Esophagus squamous epithelium (tissue), 5 donors: Measurements from ENCODE around the gene SHANK3. TPM values are rescaled to one million over a fixed set of nuclear protein-coding genes. Genes with fewer than 3 reads are reported as not detected.

ENCODE experiments used
- DNase-seq: peaks from one replicate; lab custom pipeline; 2025; lab: John Stamatoyannopoulos, UW
- H3K27ac ChIP-seq, 4 donors: fragments of 200-600 bp; sonication (generic); one replicate each; pipeline ENCODE4 v1.5.1; 2016 to 2019; ENCODE audit warnings: mild to moderate bottlenecking in 1 of 4
- H3K27me3 ChIP-seq, 4 donors: fragments of 200-600 bp; sonication (generic); 1 replicate in 3 of 4; 2 replicates in 1 of 4; pipeline versions ENCODE4 v1.5.1 to v1.6.0; 2017 to 2021; ENCODE audit warnings: antibody characterized with exemption in 1 of 4
- H3K36me3 ChIP-seq, 3 donors: fragments of 200-600 bp; sonication (generic); one replicate each; pipeline ENCODE4 v1.5.1; 2016 to 2019
- H3K4me1 ChIP-seq, 3 donors: fragments of 200-600 bp; sonication (generic); one replicate each; pipeline ENCODE4 v1.5.1; 2017 to 2019
- H3K4me3 ChIP-seq, 4 donors: fragments of 200-600 bp; sonication (generic); 1 replicate in 3 of 4; 2 replicates in 1 of 4; pipeline ENCODE4 v1.5.1; 2016 to 2019; ENCODE audit warnings: mild to moderate bottlenecking in 2 of 4, moderate library complexity in 1 of 4
- H3K9me3 ChIP-seq, 3 donors: fragments of 200-600 bp; sonication (generic); one replicate each; pipeline ENCODE4 v1.5.1; 2016 to 2019
- POLR2A ChIP-seq, 4 donors: fragments of 450-650 bp; IDR thresholded peaks; one replicate each; pipeline ENCODE4 v1.6.1; 2017; ENCODE audit warnings: antibody characterized with exemption in 4 of 4, mild to moderate bottlenecking in 4 of 4, moderate library complexity in 3 of 4
- WGBS, 2 donors: methylation state at CpG; one replicate each; pipeline ENCODE4 v1.1.5; 2018; 5-methylcytosine and 5-hydroxymethylcytosine counted together
- intact Hi-C: fragments of 100-400 bp; cut with DNase I; formaldehyde crosslinking; loops from one replicate; pipeline ENCODE4 v1.15.0; 2022
- total RNA-seq, 4 donors: library from RNA; depleted of rRNA; stranded (reverse); fragments of >200 nt; gene quantifications; one replicate each; pipeline ENCODE4 v1.1.0, GENCODE V29; 2016
- TF ChIP-seq, protein P1 (sequence below), 6 experiments: fragments of 450-650 bp in 4 of 6; fragments of 200-600 bp in 2 of 6; sonication (generic) in 2 of 6; IDR thresholded peaks; one replicate each; pipeline ENCODE4 v1.5.1; 2016 to 2019; ENCODE audit warnings: antibody characterized with exemption in 6 of 6, mild to moderate bottlenecking in 4 of 6, moderate library complexity in 4 of 6
- donor health status: DM: yes; HTN: yes; CAD: no.

The SHANK3 gene
- total RNA-seq, 4 donors from 2014 or later, result 3.7 to 5.9 (median 4.5) TPM

DNA sequence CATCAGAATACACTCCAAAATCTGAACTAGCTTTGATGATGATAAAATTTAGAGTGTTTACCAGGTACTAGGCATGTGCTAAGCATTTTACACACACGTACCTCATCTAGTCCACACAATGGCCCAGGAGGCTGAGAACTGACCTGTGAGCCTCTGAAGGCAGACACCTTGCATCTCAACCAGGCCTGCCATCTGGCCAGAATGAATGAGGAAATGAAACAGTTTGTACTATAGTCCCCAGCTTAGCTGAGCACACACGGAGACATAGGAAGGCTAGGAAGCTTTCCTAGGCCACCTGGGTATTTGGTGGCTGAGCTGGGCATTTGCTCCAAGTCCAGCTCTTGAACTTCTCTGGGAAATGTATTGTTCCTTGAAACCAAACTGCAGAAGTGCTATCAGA, 6.9 kb upstream of the SHANK3 start:
- intact Hi-C loops, result no loop called here
- no peaks in the 10 kb centered on the region for H3K36me3 ChIP-seq
- WGBS, 2 donors, result 60% methylated on average over 2 of the region's 2 CpGs
- DNase-seq, result no peak
- H3K4me3 ChIP-seq, result no peak overlapping the region
- peaks cover 0 to 15% (median 0%) of the 10 kb centered on the region in 4 donors for H3K27me3 ChIP-seq
- H3K27ac ChIP-seq, result no peak overlapping the region
- TF ChIP-seq, protein P1, sequence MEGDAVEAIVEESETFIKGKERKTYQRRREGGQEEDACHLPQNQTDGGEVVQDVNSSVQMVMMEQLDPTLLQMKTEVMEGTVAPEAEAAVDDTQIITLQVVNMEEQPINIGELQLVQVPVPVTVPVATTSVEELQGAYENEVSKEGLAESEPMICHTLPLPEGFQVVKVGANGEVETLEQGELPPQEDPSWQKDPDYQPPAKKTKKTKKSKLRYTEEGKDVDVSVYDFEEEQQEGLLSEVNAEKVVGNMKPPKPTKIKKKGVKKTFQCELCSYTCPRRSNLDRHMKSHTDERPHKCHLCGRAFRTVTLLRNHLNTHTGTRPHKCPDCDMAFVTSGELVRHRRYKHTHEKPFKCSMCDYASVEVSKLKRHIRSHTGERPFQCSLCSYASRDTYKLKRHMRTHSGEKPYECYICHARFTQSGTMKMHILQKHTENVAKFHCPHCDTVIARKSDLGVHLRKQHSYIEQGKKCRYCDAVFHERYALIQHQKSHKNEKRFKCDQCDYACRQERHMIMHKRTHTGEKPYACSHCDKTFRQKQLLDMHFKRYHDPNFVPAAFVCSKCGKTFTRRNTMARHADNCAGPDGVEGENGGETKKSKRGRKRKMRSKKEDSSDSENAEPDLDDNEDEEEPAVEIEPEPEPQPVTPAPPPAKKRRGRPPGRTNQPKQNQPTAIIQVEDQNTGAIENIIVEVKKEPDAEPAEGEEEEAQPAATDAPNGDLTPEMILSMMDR (IDR thresholded peaks at IDR 0.05), result no peak
- TF ChIP-seq POLR2A (IDR thresholded peaks at IDR 0.05), result no peak
- no peaks in the 10 kb centered on the region for H3K4me1 ChIP-seq
- H3K9me3 ChIP-seq, result no peaks in the 10 kb centered on the region

DNA sequence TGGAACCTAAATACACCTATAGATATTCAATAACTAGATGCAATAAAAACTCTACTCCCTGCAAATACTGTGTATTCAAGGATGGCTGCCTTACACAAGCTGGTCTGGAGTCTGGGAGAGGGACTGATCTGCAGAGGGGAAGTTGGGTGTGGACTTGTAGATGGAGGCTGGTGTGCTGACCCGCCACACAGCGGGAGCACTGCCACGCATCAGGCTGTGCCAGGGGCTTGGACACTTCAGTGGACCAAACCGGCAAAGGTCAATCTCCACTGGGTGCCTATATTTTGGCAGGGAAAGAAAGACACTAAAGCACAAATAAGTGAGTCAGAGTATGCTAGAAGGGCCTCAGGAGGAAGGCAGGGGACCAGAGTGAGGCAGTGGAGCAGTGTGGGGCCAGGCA, 2.1 kb upstream of the SHANK3 start:
- no peak for TF ChIP-seq POLR2A (IDR thresholded peaks at IDR 0.05)
- TF ChIP-seq, protein P1 (IDR thresholded peaks at IDR 0.05), result no peak
- Histone ChIP-seq H3K27me3 (peaks cover 0 to 55% (median 8%) of the 10 kb centered on the region in 4 donors), H3K4me3 (no peak overlapping the region), H3K27ac (peak overlapping the region in 3 of 4 donors; percentile 41 to 83 (median 77)), H3K4me1 (peaks cover 7 to 34% (median 15%) of the 10 kb centered on the region in 3 donors), H3K36me3 (no peaks in the 10 kb centered on the region), H3K9me3 (no peaks in the 10 kb centered on the region)
- WGBS, 2 donors, result 49 to 60% methylated on average over 4 of the region's 4 CpGs
- no peak for DNase-seq
- intact Hi-C loops, result no loop called here

DNA sequence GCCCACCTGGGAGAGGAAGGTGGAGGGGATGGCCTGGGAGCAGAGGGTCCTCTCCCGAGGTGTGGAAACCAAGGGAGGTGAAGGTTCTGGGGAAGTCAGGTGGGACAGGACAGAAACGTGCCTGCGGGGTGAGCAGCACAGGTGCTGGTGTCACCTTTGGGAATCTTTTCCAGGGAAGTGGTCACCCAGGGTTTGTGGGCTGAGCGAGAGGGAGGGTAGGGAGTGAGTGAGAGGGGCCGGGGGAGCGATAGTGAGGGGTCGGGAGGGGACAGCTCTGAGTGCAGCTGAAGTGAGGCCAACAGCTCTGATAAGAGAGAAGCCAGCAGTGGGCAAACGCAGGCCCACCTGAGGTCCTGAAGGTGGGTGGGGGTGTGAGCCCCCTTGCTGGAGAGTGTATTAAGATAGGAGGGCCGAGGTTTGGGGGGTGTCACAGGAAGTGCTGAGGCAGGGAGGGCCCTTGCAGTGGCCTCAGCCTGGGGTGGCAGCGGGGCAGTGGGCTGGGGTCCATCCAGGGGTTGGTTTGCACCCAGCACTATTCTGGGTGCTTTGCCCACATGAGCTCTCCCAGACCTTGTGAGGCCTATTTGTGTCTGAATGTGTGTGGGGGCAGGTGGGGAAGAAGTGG, 1.6 kb upstream of the SHANK3 start:
- no peak for DNase-seq
- Histone ChIP-seq H3K36me3 (no peaks in the 10 kb centered on the region), H3K9me3 (no peaks in the 10 kb centered on the region), H3K27ac (peak overlapping the region in 3 of 4 donors; percentile 41 to 83 (median 77)), H3K4me3 (no peak overlapping the region), H3K27me3 (peaks cover 0 to 60% (median 8%) of the 10 kb centered on the region in 4 donors), H3K4me1 (peaks cover 7 to 37% (median 15%) of the 10 kb centered on the region in 3 donors)
- TF ChIP-seq POLR2A (IDR thresholded peaks at IDR 0.05), result no peak
- TF ChIP-seq, protein P1 (IDR thresholded peaks at IDR 0.05), result no peak
- WGBS, 2 donors, result 58 to 65% methylated on average over 2 to 10 of the region's 10 CpGs
- intact Hi-C loops, result no loop called here

DNA sequence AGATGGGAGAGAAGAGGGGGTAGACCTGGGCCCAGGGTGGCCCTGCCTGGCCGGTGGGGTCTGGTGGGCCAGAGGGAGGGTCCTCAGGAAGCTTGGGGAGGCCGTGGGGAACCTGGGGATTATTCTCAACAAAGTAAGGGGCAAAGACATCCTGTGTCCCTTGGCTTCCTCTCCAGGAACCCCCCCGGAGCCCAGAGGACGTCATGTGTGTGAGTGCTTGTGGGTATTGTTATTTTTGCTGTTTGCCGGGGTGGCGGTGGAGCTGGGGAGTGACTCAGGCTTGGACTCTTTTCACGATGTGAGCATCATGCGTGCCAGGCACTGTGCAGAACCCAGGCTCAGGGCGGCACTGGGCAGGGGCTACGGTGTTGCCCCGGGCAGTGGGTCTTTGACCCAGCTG, 982 bp upstream of the SHANK3 start:
- TF ChIP-seq, protein P1 (IDR thresholded peaks at IDR 0.05), result no peak
- no peak for TF ChIP-seq POLR2A (IDR thresholded peaks at IDR 0.05)
- Histone ChIP-seq H3K4me1 (peaks cover 7 to 39% (median 15%) of the 10 kb centered on the region in 3 donors), H3K36me3 (no peaks in the 10 kb centered on the region), H3K27ac (peak overlapping the region; percentile 41 to 83 (median 68)), H3K4me3 (no peak overlapping the region), H3K27me3 (peaks cover 0 to 62% (median 8%) of the 10 kb centered on the region in 4 donors), H3K9me3 (no peaks in the 10 kb centered on the region)
- DNase-seq, result no peak
- intact Hi-C loops, result no loop called here
- 17 to 59% methylated on average over 4 to 11 of the region's 11 CpGs for WGBS, 2 donors

DNA sequence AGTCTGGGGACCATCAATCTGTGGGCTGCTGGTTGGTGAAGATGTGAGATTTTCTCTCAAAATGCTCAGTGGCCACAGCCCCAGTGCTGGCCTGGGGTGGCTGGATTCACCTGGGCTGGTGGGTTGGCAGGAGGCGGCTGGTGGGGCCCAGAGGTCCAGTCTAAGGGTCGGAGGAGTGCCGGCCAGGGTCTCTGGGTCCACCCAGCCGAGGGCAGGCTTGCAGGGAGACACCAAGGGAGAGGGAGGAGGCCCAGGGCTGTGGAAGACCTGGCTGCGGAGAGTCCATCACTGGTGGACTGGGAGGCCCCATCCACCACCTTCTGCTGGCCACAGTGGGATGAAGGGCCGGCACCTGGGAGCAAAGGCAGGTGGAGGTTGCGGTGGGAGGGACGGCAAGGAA, 582 bp upstream of the SHANK3 start:
- no peak for DNase-seq
- H3K27me3 ChIP-seq, result peaks cover 0 to 62% (median 8%) of the 10 kb centered on the region in 4 donors
- 17 to 72% methylated on average over 2 to 3 of the region's 8 CpGs for WGBS, 2 donors
- intact Hi-C loops, result no loop called here
- no peak overlapping the region for H3K4me3 ChIP-seq
- TF ChIP-seq, protein P1 (IDR thresholded peaks at IDR 0.05), result no peak
- TF ChIP-seq POLR2A (IDR thresholded peaks at IDR 0.05), result no peak
- H3K4me1 ChIP-seq, result peaks cover 11 to 43% (median 15%) of the 10 kb centered on the region in 3 donors
- H3K27ac ChIP-seq, result peak overlapping the region; percentile 41 to 83 (median 68)
- no peaks in the 10 kb centered on the region for H3K36me3 ChIP-seq
- H3K9me3 ChIP-seq, result no peaks in the 10 kb centered on the region
